LHCN-M2 (cell line): ENCODE results near the gene IGFL4. TPM values are rescaled to one million over a fixed set of nuclear protein-coding genes. Genes with fewer than 3 reads are reported as not detected.

ENCODE experiments used
- DNase-seq: peaks from one replicate; pipeline ENCODE4 v3.0.0-alpha.2; 2012; ENCODE audit warnings: low read depth
- total RNA-seq: library from RNA; depleted of rRNA; stranded (reverse); fragments of >200 nt; gene quantifications from 2 replicates; pipeline ENCODE4 v1.2.3, GENCODE V29; 2014; rRNA removed

Gene IGFL4
- total RNA-seq, 1 experiment from 2014 or later = not detected

DNA sequence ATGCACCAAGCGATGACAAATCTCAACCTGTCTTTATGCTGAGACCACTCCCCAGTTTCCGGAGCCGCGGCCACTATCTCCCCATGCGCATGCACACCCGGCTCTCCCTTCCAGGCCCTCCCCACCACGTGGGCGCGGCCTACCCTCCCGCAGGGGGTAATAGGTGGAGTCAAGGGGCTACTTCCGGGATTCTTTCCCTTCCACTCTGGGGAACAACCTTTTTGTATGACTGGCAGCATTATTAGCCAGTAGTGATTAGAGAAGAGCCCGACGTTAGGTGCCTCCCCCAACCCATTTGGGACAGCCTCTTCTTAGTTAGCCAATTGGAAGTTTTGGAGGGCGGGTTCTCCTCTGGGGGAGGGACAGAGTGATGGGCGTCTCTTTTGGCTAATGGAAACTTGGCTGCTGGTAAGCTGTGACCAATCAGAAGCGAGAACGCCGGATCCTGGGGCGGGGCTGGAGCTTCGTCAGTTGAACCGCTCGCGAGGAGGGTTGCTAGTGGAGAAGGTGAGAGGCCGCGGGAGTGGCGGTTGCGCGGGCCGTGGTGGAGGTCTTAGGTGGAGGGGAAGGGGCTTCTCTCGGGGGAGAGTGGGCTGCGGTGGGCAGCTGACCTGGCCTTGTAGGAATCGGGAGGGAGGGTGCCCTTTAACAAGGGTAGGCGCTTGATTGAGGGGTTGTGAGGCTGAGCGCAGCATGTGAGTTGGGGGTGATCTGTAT is 45.6 kb downstream of the IGFL4 start, which contains the start of gene CCDC61:
Gene CCDC61 (plus strand): TSS at position 470 of the 717 bp plus-strand sequence. CDS start 7,552 bp downstream, outside the sequence.
- peak; percentile 100 for DNase-seq

DNA sequence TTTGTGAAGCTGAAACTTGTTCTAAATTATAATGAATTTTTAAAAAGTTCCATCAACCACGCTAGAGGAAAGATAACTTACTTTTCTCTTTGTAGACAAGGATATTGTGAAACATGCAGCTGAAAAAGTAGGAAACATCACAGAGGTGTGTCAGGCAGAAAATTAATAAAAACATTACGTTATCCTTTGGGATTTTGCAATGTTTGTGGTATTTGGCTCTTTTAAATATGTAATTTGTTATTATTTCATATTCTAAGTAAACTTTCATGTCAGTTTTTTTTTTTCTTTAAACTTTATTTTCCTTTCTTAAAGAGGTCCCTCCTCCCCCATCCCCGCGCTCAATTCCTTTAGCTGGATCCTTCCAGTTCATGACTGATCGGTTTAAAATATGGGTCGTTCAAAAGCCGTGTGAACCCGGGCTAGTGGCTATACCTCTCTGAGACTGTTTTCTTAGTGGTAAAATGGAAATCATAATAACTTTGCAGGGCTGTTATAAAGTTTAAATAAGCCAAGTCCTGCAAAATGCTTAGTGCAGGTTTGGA is 46.3 kb downstream of the IGFL4 start:
- no peak for DNase-seq

DNA sequence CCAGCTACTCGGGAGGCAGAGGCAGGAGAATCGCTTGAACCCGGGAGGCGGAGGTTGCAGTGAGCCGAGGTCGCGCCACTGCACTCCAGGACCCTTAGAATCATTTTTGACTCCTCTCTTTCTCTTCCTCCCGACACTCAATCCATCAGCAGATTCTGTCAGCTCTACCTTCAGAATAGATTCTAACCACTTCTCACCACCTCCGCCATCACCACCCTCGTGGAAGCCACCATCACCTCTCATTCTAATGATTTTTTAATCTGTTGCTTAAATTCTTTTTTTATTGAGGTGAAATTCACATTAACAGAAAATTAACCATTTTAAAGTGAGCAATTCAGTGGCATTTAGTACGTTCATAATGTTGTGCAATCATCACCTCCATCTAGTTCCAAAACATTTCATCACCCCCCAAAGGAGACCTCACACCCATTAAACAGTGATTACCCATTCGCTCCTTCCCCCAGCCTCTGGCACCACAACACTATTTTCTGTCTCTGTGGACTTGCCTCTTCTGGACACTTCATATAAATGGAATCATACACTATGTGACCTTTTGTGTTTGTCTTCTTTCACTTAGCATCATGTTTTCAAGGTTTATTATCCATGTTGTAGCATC is 50.6 kb downstream of the IGFL4 start:
- DNase-seq = no peak

Other genes with a start within 250 kb of the IGFL4 start
- gene DMWD, start 248.2 kb downstream of the IGFL4 start, total RNA-seq = 34.0 and 36.4 TPM in 2 replicates
- 0.11 TPM in 1 of 2 replicates, not detected in the other for gene RSPH6A, start 225.7 kb downstream of the IGFL4 start, total RNA-seq
- gene SYMPK, start 177.9 kb downstream of the IGFL4 start, total RNA-seq = 35.9 and 45.6 TPM in 2 replicates
- gene FOXA3, start 176.7 kb downstream of the IGFL4 start, total RNA-seq = not detected in 2 replicates
- gene IRF2BP1, start 154.9 kb downstream of the IGFL4 start, total RNA-seq = 40.1 and 42.8 TPM in 2 replicates
- gene MYPOP, start 138.4 kb downstream of the IGFL4 start, total RNA-seq = 3.2 and 3.5 TPM in 2 replicates
- gene NANOS2, start 126.2 kb downstream of the IGFL4 start, total RNA-seq = not detected in 2 replicates
- gene NOVA2, start 67.1 kb downstream of the IGFL4 start, total RNA-seq = not detected in 2 replicates
- 9.4 and 13.2 TPM in 2 replicates for gene CCDC61, start 45.5 kb downstream of the IGFL4 start, total RNA-seq
- not detected in 2 replicates for gene PGLYRP1, start 17.9 kb downstream of the IGFL4 start, total RNA-seq
- 0.40 TPM in 1 of 2 replicates, not detected in the other for gene IGFL3, start 83.7 kb upstream of the IGFL4 start, total RNA-seq
- not detected in 2 replicates for gene IGFL2, start 107.2 kb upstream of the IGFL4 start, total RNA-seq
- not detected in 2 replicates for gene IGFL1, start 188.7 kb upstream of the IGFL4 start, total RNA-seq